ENCODE results near the gene SHROOM4. TPM values are rescaled to one million over a fixed set of nuclear protein-coding genes. Genes with fewer than 3 reads are reported as not detected.

Gene SHROOM4
- total and polyA plus RNA-seq, 8 donors: 23.0 to 39.1 (median 34.4) TPM

DNA sequence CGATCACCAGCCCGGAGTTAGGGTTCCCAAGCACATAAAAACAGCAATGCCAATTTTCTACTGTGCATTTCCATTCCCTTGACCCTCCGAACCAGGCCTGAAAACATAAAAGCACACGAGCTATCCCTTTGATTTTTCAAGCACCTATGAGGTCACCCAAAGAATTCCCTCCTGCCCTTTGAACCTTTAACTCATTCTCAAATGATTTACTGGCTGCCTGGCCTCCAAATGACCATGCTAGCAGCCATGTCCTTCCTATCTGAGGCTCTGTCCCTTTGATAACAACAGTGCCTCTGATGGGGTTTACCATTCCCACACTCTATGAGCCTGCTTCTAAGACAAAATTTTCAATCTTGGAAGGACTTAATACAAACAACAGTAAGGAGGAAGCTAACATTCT, 15.2 kb downstream of the SHROOM4 start:
- Histone ChIP-seq H3K27me3 (peaks cover 0 to 4% of the 10 kb centered on the region in 2 donors), H3K36me3 (no peaks in the 10 kb centered on the region), H3K4me3 (no peak overlapping the region), H3K4me1 (peaks cover 0 to 10% of the 10 kb centered on the region in 2 donors), H3K9me3 (no peaks in the 10 kb centered on the region), H3K27ac (peak overlapping the region; percentile 33 to 50)
- TF ChIP-seq, protein P1, sequence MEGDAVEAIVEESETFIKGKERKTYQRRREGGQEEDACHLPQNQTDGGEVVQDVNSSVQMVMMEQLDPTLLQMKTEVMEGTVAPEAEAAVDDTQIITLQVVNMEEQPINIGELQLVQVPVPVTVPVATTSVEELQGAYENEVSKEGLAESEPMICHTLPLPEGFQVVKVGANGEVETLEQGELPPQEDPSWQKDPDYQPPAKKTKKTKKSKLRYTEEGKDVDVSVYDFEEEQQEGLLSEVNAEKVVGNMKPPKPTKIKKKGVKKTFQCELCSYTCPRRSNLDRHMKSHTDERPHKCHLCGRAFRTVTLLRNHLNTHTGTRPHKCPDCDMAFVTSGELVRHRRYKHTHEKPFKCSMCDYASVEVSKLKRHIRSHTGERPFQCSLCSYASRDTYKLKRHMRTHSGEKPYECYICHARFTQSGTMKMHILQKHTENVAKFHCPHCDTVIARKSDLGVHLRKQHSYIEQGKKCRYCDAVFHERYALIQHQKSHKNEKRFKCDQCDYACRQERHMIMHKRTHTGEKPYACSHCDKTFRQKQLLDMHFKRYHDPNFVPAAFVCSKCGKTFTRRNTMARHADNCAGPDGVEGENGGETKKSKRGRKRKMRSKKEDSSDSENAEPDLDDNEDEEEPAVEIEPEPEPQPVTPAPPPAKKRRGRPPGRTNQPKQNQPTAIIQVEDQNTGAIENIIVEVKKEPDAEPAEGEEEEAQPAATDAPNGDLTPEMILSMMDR (IDR thresholded peaks at IDR 0.05): no peak
- ATAC-seq: no peak
- intact Hi-C loops (cut with DNase I): no loop called here
- DNase-seq: no peak

DNA sequence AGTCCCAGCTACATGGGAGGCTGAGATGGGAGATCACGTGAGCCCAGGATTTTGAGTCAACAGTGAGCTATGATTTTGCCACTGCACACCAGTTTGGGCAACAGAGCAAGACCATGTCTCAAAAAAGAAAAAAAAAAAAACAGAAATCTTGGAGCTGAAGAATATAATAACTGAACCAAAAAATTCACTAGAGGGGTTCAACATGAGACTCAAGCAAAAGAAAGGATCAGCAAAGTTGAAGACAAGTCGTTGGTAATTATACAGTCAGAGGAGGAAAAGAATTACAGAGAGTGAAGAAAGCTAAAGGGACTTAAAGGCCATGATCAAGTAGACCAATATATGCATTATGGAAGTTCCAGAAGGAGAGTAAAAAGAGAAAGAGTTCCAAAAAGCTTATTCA, 26.9 kb downstream of the SHROOM4 start:
- Histone ChIP-seq H3K9me3 (no peaks in the 10 kb centered on the region), H3K36me3 (no peaks in the 10 kb centered on the region), H3K27ac (no peak overlapping the region), H3K4me1 (no peaks in the 10 kb centered on the region), H3K27me3 (no peaks in the 10 kb centered on the region), H3K4me3 (no peak overlapping the region)
- ATAC-seq (no peak), DNase-seq (no peak)
- TF ChIP-seq, protein P1 (IDR thresholded peaks at IDR 0.05): no peak
- intact Hi-C loops (cut with DNase I): no loop called here

DNA sequence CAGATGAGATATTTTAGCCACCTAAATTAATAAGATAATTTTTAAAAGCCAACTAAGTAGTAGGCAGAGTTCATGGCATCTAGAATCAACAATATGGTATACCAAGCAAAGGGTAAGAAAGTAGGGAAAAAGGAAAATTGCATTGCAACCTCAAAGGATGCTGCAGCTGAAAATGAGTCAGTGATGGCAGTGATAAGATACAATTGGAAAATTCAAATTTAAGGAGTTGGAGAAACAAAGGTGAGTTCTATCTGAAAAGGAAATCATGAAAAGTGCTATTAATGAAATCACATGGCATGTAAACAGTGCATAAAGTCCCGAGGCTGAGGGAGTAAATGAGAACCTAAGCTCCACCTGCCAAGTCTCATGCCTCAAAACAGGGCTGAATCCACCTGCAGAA, 33.9 kb downstream of the SHROOM4 start:
- intact Hi-C loops (cut with DNase I): no loop called here

DNA sequence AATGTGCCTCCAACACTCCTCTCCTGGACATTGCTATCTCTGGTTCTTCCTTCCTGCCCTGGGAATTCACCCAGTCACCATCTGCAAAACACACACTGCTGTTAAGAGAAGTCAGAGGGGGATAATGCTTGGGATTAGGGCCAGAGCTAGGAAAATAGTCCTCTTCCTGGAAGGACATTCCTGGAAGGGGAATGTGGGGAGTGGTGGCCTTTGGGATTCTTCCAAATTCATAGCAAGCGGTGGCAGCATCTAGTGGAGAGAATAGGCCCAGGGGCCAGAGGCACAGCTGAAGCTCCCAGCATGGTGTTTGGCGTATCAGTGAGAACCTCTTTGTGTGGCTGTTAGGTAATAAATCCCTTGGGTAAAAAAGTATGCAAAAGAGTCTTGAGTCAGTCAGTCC, 34.3 kb downstream of the SHROOM4 start:
- intact Hi-C loops (cut with DNase I): no loop called here
- Histone ChIP-seq H3K36me3 (no peaks in the 10 kb centered on the region), H3K27me3 (peaks cover 0 to 3% of the 10 kb centered on the region in 2 donors), H3K4me3 (no peak overlapping the region), H3K4me1 (no peaks in the 10 kb centered on the region), H3K9me3 (no peaks in the 10 kb centered on the region), H3K27ac (no peak overlapping the region)
- ATAC-seq: no peak
- TF ChIP-seq, protein P1 (IDR thresholded peaks at IDR 0.05): no peak
- DNase-seq: no peak

More for the DNA sequence above, 33.9 kb downstream of the SHROOM4 start:
- no peak for DNase-seq
- H3K4me3 ChIP-seq: no peak overlapping the region
- H3K4me1 ChIP-seq: no peaks in the 10 kb centered on the region
- ATAC-seq: no peak
- no peak overlapping the region for H3K27ac ChIP-seq
- no peaks in the 10 kb centered on the region for H3K36me3 ChIP-seq
- TF ChIP-seq, protein P1 (IDR thresholded peaks at IDR 0.05): no peak
- H3K27me3 ChIP-seq: peaks cover 0 to 3% of the 10 kb centered on the region in 2 donors
- H3K9me3 ChIP-seq: no peaks in the 10 kb centered on the region

DNA sequence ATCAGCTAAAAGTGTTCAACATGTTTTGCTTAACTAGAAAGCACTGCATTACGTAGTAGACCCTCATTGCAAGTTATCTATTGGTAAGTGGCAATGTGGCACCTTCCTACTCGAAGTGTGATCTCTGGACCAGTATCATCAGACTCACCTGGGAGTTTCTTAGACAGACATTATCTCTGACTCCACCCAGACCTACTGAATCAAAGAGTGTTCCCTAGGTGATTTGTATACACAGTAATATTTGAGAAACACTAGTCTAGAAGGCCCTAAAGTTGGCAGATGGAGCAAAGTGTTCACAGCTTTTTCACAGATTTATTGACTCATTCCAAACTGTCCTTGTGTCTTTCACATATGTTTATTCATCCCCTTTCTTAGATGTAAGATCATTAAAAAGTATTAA, 35.7 kb downstream of the SHROOM4 start:
- H3K4me1 ChIP-seq: no peaks in the 10 kb centered on the region
- H3K27me3 ChIP-seq: peaks cover 0 to 3% of the 10 kb centered on the region in 2 donors
- peak; percentile 17 for ATAC-seq
- no peak overlapping the region for H3K27ac ChIP-seq
- TF ChIP-seq, protein P1 (IDR thresholded peaks at IDR 0.05): no peak
- H3K36me3 ChIP-seq: no peaks in the 10 kb centered on the region
- intact Hi-C loops (cut with DNase I): no loop called here
- no peak for DNase-seq
- H3K9me3 ChIP-seq: no peaks in the 10 kb centered on the region
- H3K4me3 ChIP-seq: no peak overlapping the region
